Measurements from ENCODE around the gene RXYLT1. TPM values are rescaled to one million over a fixed set of nuclear protein-coding genes. Genes with fewer than 3 reads are reported as not detected.
"Not testable (repeated sequence)": the region's sequence is repeated elsewhere in the genome, so short reads cannot be mapped to it uniquely, and the experiment has no call there.

RXYLT1 gene
- total RNA-seq, 2 experiments from 2014 or later = 15.7 to 23.3 TPM

GRCh38 chr12:63744110-63744509 is 35.6 kb upstream of the RXYLT1 start:
- H3K4me3 ChIP-seq (ENCODE audit: low read depth, low read length, poor library complexity, severe bottlenecking); intact Hi-C loops (cut with micrococcal nuclease; ENCODE audit: unreplicated experiment); H3K4me2 ChIP-seq (ENCODE audit: low read length); DNase-seq (ENCODE audit: low spot score); H4K20me1 ChIP-seq (ENCODE audit: insufficient read depth, low read length); H3K9me2 ChIP-seq (ENCODE audit: insufficient read depth, low read length); H3K4me1 ChIP-seq (ENCODE audit: insufficient read depth, low read length, poor library complexity, severe bottlenecking); CTCF ChIA-PET (ENCODE audit: unreplicated experiment); POLR2A ChIA-PET; H3K27ac ChIP-seq (ENCODE audit: low read depth, low read length, poor library complexity, severe bottlenecking); BruUV-seq (replicated peaks); H3K79me2 ChIP-seq (ENCODE audit: insufficient read depth, low read depth, low read length); H3K36me3 ChIP-seq (ENCODE audit: insufficient read depth, low read length); H3K9me3 ChIP-seq (ENCODE audit: low read length); H2AFZ ChIP-seq (ENCODE audit: low read length): not testable (repeated sequence)

GRCh38 chr12:63746470-63746869 is 33.2 kb upstream of the RXYLT1 start:
- H4K20me1 ChIP-seq (ENCODE audit: insufficient read depth, low read length); H3K4me1 ChIP-seq (ENCODE audit: insufficient read depth, low read length, poor library complexity, severe bottlenecking); H3K79me2 ChIP-seq (ENCODE audit: insufficient read depth, low read depth, low read length); H3K4me3 ChIP-seq (ENCODE audit: low read depth, low read length, poor library complexity, severe bottlenecking); H2AFZ ChIP-seq (ENCODE audit: low read length); BruUV-seq (replicated peaks); intact Hi-C loops (cut with micrococcal nuclease; ENCODE audit: unreplicated experiment); H3K27ac ChIP-seq (ENCODE audit: low read depth, low read length, poor library complexity, severe bottlenecking); H3K9me2 ChIP-seq (ENCODE audit: insufficient read depth, low read length); H3K36me3 ChIP-seq (ENCODE audit: insufficient read depth, low read length); DNase-seq (ENCODE audit: low spot score); H3K9me3 ChIP-seq (ENCODE audit: low read length); H3K4me2 ChIP-seq (ENCODE audit: low read length); CTCF ChIA-PET (ENCODE audit: unreplicated experiment): not testable (repeated sequence)
- POLR2A ChIA-PET = interaction anchor here (0.7 to 1.0 kb wide), 3 partner anchors 19 to 682 kb away, joined by 4 to 5 read pairs (median 5); no protein-coding TSS in a partner anchor

- H3K4me1 ChIP-seq (ENCODE audit: insufficient read depth, low read length, poor library complexity, severe bottlenecking); H3K36me3 ChIP-seq (ENCODE audit: insufficient read depth, low read length); BruUV-seq (replicated peaks); H3K79me2 ChIP-seq (ENCODE audit: insufficient read depth, low read depth, low read length); POLR2A ChIA-PET; H3K9me3 ChIP-seq (ENCODE audit: low read length); intact Hi-C loops (cut with micrococcal nuclease; ENCODE audit: unreplicated experiment); H3K4me2 ChIP-seq (ENCODE audit: low read length); DNase-seq (ENCODE audit: low spot score); H4K20me1 ChIP-seq (ENCODE audit: insufficient read depth, low read length); H2AFZ ChIP-seq (ENCODE audit: low read length); H3K9me2 ChIP-seq (ENCODE audit: insufficient read depth, low read length); H3K27ac ChIP-seq (ENCODE audit: low read depth, low read length, poor library complexity, severe bottlenecking); CTCF ChIA-PET (ENCODE audit: unreplicated experiment); H3K4me3 ChIP-seq (ENCODE audit: low read depth, low read length, poor library complexity, severe bottlenecking): not testable (repeated sequence)
Measured at GRCh38 chr12:63747136-63747535, 32.6 kb upstream of the RXYLT1 start.

- H3K9me3 ChIP-seq (ENCODE audit: low read length) = no peaks in the 10 kb centered on the region
- H3K79me2 ChIP-seq (ENCODE audit: insufficient read depth, low read depth, low read length) = no peaks in the 10 kb centered on the region
- H2AFZ ChIP-seq (ENCODE audit: low read length) = no peak overlapping the region
- no TSS peak for BruUV-seq (replicated peaks)
- ChIA-PET CTCF (ENCODE audit: unreplicated experiment) (no interaction called here), POLR2A (no interaction called here)
- no peak for DNase-seq (ENCODE audit: low spot score)
- no peak overlapping the region for H3K4me3 ChIP-seq (ENCODE audit: low read depth, low read length, poor library complexity, severe bottlenecking)
- no peaks in the 10 kb centered on the region for H4K20me1 ChIP-seq (ENCODE audit: insufficient read depth, low read length)
- H3K36me3 ChIP-seq (ENCODE audit: insufficient read depth, low read length) = no peaks in the 10 kb centered on the region
- no peak overlapping the region for H3K4me2 ChIP-seq (ENCODE audit: low read length)
- no peaks in the 10 kb centered on the region for H3K9me2 ChIP-seq (ENCODE audit: insufficient read depth, low read length)
- intact Hi-C loops (cut with micrococcal nuclease; ENCODE audit: unreplicated experiment) = no loop called here
- TF ChIP-seq CTCF (conservative IDR thresholded peaks at IDR 0.05; ENCODE audit: low read length) (no peak), EZH2phosphoT487 (IDR thresholded peaks at IDR 0.05; ENCODE audit: borderline replicate concordance, low read depth, low read length) (no peak)
- H3K27ac ChIP-seq (ENCODE audit: low read depth, low read length, poor library complexity, severe bottlenecking) = no peak overlapping the region
- H3K4me1 ChIP-seq (ENCODE audit: insufficient read depth, low read length, poor library complexity, severe bottlenecking) = no peaks in the 10 kb centered on the region
Measured at GRCh38 chr12:63747553-63747952, 32.2 kb upstream of the RXYLT1 start.

All from OCI-LY7 (cell line).